Ovary (tissue), 3 donors: ENCODE results near the gene HIF1A.

Experiments
- CTCF ChIP-seq, 3 donors: fragments of 450-650 bp in 2 of 3; fragments of 200-600 bp in 1 of 3; IDR thresholded peaks; one replicate each; pipeline versions ENCODE4 v1.5.1 to v1.8.0; 2016 to 2022; ENCODE audit warnings: antibody characterized with exemption in 3 of 3, mild to moderate bottlenecking in 1 of 3
- POLR2A ChIP-seq: fragments of 450-650 bp; IDR thresholded peaks from one replicate; pipeline ENCODE4 v1.6.1; 2017; ENCODE audit warnings: antibody characterized with exemption, mild to moderate bottlenecking, moderate library complexity
- donor health status: DM: no; HTN: no; CAD: no.

GRCh38 chr14:61750708-61751474, 55.6 kb downstream of the HIF1A start:
- TF ChIP-seq POLR2A (no peak), CTCF (IDR thresholded peaks at IDR 0.05) (no peak)
